H1 (cell line): ENCODE measurements around the gene MCF2L2. TPM values are rescaled to one million over a fixed set of nuclear protein-coding genes. Genes with fewer than 3 reads are reported as not detected.

Experiments used
- ASH2L ChIP-seq: fragments of 200-600, 300-600 bp; sonication (generic); IDR thresholded peaks from one replicate; pipeline ENCODE4 v1.7.1; 2017; ENCODE audit warnings: low read length
- GTF2F1 ChIP-seq: IDR thresholded peaks from 2 replicates; pipeline ENCODE4 v1.6.1; 2012; ENCODE audit warnings: low read depth, low read length, improper control_type of control experiment, borderline replicate concordance
- SIRT6 ChIP-seq: IDR thresholded peaks from one replicate; pipeline ENCODE4 v1.7.1; 2012; ENCODE audit warnings: low read length, inconsistent platforms
- TBP ChIP-seq: IDR thresholded peaks from 2 replicates; pipeline ENCODE4 v1.6.1; 2011; ENCODE audit warnings: low read depth, low read length, improper control_type of control experiment
- polyA plus RNA-seq, 7 experiments: library from polyadenylated mRNA; depleted of rRNA in 3 of 7; stranded (reverse) in 5 of 7; unstranded in 2 of 7; fragments of >200 nt in 5 of 7; fragments of 200-250 nt in 2 of 7; gene quantifications; 1 replicate in 5 of 7; 2 replicates in 1 of 7; 4 replicates in 1 of 7; pipeline versions ENCODE4 v1.2.1 to v1.2.3, GENCODE V29; 2011 to 2013; ENCODE audit warnings: missing spikeins in 2 of 7, mixed read lengths in 2 of 7
- total RNA-seq: library from RNA; stranded (reverse); fragmentation: NEBNext Ultra II Directional; extraction: Animal tissue kit (Norgen Biotek cat#: 25700); gene quantifications from 2 replicates; pipeline ENCODE4 v1.2.1, GENCODE V29; 2021

MCF2L2 gene
- total and polyA plus RNA-seq, 2 of the 8 experiments (the other 6 are each of a cell fraction or from before 2014, with no cell fraction given): 4.1 to 13.7 TPM

- TF ChIP-seq ASH2L (no peak), SIRT6 (no peak), GTF2F1 (no peak), TBP (no peak)
These were observed 142.5 kb downstream of the MCF2L2 start (continued) for GRCh38 chr3:183285828-183286457.
